Upper lobe of right lung (tissue), 1 donor: Measurements from ENCODE around the gene FGFRL1. TPM values are rescaled to one million over a fixed set of nuclear protein-coding genes. Genes with fewer than 3 reads are reported as not detected.
A peak's percentile ranks its signal among the peaks of the same experiment; 100 is the strongest.

ENCODE experiments used
- ATAC-seq: fragments of 200-7000 bp; cut with Tn5 transposase; one replicate; pipeline ENCODE4 v1.9.1; 2020; ENCODE audit warnings: mild to moderate bottlenecking, moderate library complexity
- DNase-seq: peaks from one replicate; pipeline ENCODE4 v3.0.0-alpha.2; 2020
- H3K27ac ChIP-seq: fragments of 200-600 bp; one replicate; pipeline ENCODE4 v1.8.0; 2022
- H3K27me3 ChIP-seq: fragments of 200-600 bp; one replicate; pipeline ENCODE4 v1.8.0; 2022; ENCODE audit warnings: mild to moderate bottlenecking
- H3K36me3 ChIP-seq: fragments of 200-600 bp; one replicate; pipeline ENCODE4 v1.8.0; 2022
- H3K4me1 ChIP-seq: fragments of 200-600 bp; one replicate; pipeline ENCODE4 v1.8.0; 2022
- H3K4me3 ChIP-seq: fragments of 200-600 bp; one replicate; pipeline ENCODE4 v1.8.0; 2022; ENCODE audit warnings: mild to moderate bottlenecking
- H3K9me3 ChIP-seq: fragments of 200-600 bp; one replicate; pipeline ENCODE4 v1.8.0; 2022
- intact Hi-C: fragments of 100-400 bp; cut with DNase I; formaldehyde crosslinking; loops from one replicate; pipeline ENCODE4 v1.11.0; 2022
- total RNA-seq: library from RNA; stranded (reverse); fragmentation: NEBNext Ultra II Directional; extraction: Animal tissue kit (Norgen Biotek cat#: 25700); gene quantifications from one replicate; pipeline ENCODE4 v1.2.1, GENCODE V29; 2021
- TF ChIP-seq, protein P1 (sequence below): fragments of 200-600 bp; IDR thresholded peaks from one replicate; pipeline ENCODE4 v1.8.0; 2022; ENCODE audit warnings: antibody characterized with exemption
- donor health status: DM: no; HTN: yes; CAD: no; lungs with severe emphysema.

Gene FGFRL1
- total RNA-seq, 1 donor from 2014 or later, result 25.2 TPM

DNA sequence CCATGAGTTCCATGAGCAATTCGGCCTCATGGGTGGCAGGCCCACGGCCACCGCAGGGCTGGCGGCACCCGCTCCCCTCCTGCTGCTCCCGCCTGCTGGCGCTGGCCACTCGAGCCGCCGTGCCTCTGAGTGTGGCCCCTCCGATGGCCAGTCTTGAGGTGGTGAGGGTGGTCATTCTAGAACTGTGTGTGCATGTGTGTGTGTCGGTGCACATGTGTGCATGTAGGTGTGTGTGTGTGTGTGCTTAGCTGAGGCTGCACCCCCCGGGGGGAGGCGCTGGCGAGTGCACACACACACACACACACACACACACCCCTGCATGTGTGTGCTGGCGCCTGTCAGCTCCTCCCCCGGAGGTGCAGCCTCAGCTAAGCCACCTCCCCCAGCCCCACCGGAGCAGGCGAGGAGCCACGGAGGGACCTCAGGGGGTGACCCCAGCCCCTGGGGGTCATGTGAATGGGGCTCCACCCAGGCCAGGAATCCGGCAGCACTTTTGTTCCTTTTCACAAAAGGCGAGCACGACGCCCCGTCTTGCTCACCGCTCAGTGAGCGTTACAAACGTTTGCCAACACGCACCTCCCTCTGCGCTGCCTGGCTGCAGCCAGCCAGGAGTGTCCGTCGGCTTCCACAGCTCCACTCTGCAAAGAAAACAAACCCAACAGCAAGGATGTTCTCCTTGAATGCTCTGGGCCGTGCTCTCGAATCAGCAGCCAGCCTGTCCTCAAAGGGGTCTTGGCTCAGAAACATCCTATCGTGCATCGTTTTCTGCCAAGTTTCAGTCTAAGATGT, 29.9 kb downstream of the FGFRL1 start:
- Histone ChIP-seq H3K9me3 (no peaks in the 10 kb centered on the region), H3K27ac (no peak overlapping the region), H3K4me1 (peaks cover 26% of the 10 kb centered on the region), H3K4me3 (no peak overlapping the region), H3K27me3 (peaks cover 18% of the 10 kb centered on the region), H3K36me3 (no peaks in the 10 kb centered on the region)
- peak; percentile 2 for ATAC-seq
- TF ChIP-seq, protein P1, sequence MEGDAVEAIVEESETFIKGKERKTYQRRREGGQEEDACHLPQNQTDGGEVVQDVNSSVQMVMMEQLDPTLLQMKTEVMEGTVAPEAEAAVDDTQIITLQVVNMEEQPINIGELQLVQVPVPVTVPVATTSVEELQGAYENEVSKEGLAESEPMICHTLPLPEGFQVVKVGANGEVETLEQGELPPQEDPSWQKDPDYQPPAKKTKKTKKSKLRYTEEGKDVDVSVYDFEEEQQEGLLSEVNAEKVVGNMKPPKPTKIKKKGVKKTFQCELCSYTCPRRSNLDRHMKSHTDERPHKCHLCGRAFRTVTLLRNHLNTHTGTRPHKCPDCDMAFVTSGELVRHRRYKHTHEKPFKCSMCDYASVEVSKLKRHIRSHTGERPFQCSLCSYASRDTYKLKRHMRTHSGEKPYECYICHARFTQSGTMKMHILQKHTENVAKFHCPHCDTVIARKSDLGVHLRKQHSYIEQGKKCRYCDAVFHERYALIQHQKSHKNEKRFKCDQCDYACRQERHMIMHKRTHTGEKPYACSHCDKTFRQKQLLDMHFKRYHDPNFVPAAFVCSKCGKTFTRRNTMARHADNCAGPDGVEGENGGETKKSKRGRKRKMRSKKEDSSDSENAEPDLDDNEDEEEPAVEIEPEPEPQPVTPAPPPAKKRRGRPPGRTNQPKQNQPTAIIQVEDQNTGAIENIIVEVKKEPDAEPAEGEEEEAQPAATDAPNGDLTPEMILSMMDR, result no peak
- intact Hi-C loops, result no loop called here
- no peak for DNase-seq

DNA sequence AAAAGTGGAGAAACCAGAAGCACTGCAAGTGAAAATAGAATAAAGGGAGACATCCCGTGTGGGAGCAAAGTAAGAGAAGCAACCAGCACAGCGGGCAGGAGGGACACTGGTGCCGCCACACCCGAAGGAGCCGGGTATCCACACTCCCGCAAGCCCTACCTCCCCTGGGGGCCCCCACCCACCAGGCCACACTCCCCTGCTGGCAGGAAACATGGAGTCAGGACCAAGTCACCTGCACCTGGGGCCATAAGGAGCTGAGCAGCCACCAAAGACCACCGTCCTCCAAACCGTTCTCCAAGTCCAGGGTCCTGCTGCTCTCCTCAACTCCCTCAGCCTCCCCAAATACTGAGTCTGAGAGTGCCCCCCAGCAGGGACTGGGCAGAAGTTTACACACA, 30.5 kb downstream of the FGFRL1 start:
- Histone ChIP-seq H3K9me3 (no peaks in the 10 kb centered on the region), H3K27me3 (peaks cover 18% of the 10 kb centered on the region), H3K4me1 (peaks cover 28% of the 10 kb centered on the region), H3K4me3 (no peak overlapping the region), H3K27ac (no peak overlapping the region), H3K36me3 (no peaks in the 10 kb centered on the region)
- TF ChIP-seq, protein P1, result no peak
- ATAC-seq, result no peak
- DNase-seq, result no peak
- intact Hi-C loops, result no loop called here

DNA sequence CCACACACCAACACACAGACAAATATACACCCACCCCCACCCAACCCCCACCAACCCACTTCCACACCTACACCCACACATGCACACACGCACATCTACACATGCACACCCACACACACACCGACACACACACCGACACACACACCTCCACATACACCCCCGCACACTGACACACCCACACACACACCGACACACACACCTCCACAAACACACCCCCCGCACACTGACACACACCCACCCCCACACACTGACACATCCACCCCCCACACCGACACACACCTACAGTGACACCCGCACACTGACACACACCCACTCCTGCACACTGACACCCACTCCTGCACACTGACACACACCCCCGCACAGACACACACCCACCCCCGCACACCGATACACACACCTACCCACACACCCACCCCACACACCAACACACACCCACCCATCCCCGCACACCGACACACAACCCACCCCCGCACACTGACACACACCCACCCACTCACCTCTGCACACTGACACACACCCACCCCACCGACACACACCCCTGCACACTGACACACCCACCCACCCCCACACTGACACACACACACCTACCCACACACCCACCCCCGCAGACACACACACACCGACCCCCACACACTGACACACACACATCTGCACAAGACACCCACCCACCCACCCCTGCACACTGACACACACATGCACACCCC, 31.1 kb downstream of the FGFRL1 start:
- no peaks in the 10 kb centered on the region for H3K9me3 ChIP-seq
- no peak overlapping the region for H3K4me3 ChIP-seq
- DNase-seq (no peak), ATAC-seq (no peak)
- H3K36me3 ChIP-seq, result no peaks in the 10 kb centered on the region
- intact Hi-C loops, result no loop called here
- peaks cover 34% of the 10 kb centered on the region for H3K4me1 ChIP-seq
- H3K27ac ChIP-seq, result no peak overlapping the region
- TF ChIP-seq, protein P1, result no peak
- peaks cover 18% of the 10 kb centered on the region for H3K27me3 ChIP-seq

DNA sequence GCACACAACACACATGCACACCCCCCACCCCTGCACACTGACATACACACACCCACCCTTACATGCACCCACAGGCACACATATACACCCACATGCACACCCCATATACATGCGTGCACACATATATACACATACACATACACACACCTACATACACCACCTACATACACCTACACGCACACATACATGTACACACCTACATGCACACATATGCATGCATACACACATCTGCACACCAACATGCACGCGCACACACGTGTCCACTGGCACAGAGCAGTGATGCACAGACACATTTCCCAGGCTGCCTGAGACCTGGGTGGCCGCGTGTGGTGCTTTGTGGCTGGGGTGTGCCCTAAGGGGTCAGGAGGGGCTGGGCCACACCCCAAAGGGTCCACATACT, 31.7 kb downstream of the FGFRL1 start:
- TF ChIP-seq, protein P1, result no peak
- DNase-seq, result no peak
- H3K4me1 ChIP-seq, result peaks cover 39% of the 10 kb centered on the region

DNA sequence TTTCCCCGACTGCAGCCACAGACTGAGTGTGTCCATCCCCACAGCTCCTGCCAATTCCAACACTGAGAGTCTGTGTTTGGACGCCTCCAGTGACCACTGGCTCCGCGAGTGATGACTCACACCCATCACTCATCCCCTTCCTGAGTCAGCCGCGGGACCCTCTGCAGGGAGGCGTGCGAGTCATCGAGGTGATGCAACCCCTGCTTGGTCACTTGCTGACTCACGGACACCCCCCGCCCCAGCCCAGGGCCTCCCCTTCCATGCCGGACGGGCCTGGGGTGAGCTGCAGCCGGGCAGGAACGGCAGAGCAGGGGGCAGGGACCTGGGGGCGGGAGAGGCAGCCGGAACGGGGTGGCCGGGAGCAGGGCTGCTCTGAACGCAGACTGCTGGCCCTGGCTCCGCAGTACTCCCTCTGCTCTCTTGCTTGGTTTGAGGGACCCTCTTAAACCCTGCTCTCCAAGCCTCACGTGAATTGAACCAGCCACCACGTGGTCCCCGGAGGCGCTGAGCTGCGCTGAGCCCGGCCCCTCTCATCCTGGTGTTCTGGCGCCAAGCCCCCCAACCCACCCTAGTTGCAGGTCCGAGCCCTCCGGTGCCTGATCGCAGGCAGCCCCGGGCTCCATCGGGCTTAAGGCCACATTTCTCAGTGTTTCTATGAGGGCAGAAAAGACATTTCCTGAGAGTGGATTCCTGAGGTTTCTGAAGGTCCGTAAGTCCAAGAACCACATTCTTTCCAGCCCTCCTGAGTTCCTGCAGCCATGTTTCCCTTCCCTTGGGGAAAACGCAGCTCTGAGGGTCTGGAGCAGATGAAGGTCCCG, 32.4 kb downstream of the FGFRL1 start:
- no peak overlapping the region for H3K27ac ChIP-seq

More for the DNA sequence above, 31.7 kb downstream of the FGFRL1 start:
- no peak for ATAC-seq
- Histone ChIP-seq H3K9me3 (no peaks in the 10 kb centered on the region), H3K36me3 (no peaks in the 10 kb centered on the region), H3K27ac (no peak overlapping the region), H3K27me3 (peaks cover 18% of the 10 kb centered on the region), H3K4me3 (no peak overlapping the region)
- intact Hi-C loops, result no loop called here

More for the DNA sequence above, 32.4 kb downstream of the FGFRL1 start:
- Histone ChIP-seq H3K9me3 (no peaks in the 10 kb centered on the region), H3K4me3 (no peak overlapping the region), H3K36me3 (no peaks in the 10 kb centered on the region), H3K4me1 (peaks cover 39% of the 10 kb centered on the region), H3K27me3 (peaks cover 18% of the 10 kb centered on the region)
- DNase-seq (peak; percentile 86), ATAC-seq (peak; percentile 70)
- TF ChIP-seq, protein P1, result no peak
- intact Hi-C loops, result no loop called here
